ENCODE data around the gene ARHGAP6. TPM values are rescaled to one million over a fixed set of nuclear protein-coding genes. Genes with fewer than 3 reads are reported as not detected.

The ARHGAP6 gene
- total and polyA plus RNA-seq, 2 of the 4 experiments (the other 2 are of a cell fraction) = 1.4 to 1.8 TPM

DNA sequence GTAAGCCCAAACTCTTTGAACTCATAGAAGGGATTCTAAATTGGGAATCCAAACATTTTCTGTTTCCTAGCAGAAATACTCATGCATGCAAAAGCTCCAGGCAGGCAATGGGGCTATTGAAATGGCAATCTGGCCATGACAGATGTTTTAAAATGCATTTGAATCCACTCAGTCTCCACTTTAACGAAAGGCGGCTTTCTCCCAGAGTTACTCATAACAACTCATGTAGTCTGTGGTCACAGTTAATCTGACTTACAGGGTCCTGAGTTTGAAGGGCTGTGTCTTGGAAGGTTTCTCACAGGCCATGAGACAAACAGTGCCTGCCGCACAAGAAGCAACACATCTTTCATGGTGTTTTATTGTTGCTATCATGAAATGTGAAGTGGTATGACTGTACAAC, 186.8 kb downstream of the ARHGAP6 start:
- Histone ChIP-seq H3K9me3 (ENCODE audit: control insufficient read depth, insufficient read depth, low read length) (no peaks in the 10 kb centered on the region), H3K9ac (ENCODE audit: low read depth, low read length) (no peak overlapping the region), H4K20me1 (ENCODE audit: insufficient read depth, low read length) (no peaks in the 10 kb centered on the region), H2BK120ac (ENCODE audit: low read depth, low read length) (no peak overlapping the region), H2BK15ac (ENCODE audit: low read depth, low read length) (no peak overlapping the region), H4K91ac (ENCODE audit: insufficient read depth, low read depth, low read length) (no peak overlapping the region), H4K8ac (ENCODE audit: low read depth in 2 of 2, low read length in 2 of 2) (no peak overlapping the region), H3K18ac (ENCODE audit: low read depth, low read length) (no peak overlapping the region), H3K27me3 (ENCODE audit: control insufficient read depth, insufficient read depth, low read length) (no peaks in the 10 kb centered on the region), H3K4ac (ENCODE audit: low read depth, low read length) (no peak overlapping the region), H2AK5ac (ENCODE audit: low read depth, low read length) (no peak overlapping the region), H2BK20ac (ENCODE audit: low read depth, low read length) (no peak overlapping the region; the same call in 1 of the 2 replicates), H4K5ac (ENCODE audit: low read depth, low read length) (no peak overlapping the region), H3K23ac (ENCODE audit: low read depth, low read length) (no peak overlapping the region), H2AK9ac (replicated peaks; ENCODE audit: low read depth, low read length, poor library complexity) (no peak overlapping the region), H3K36me3 (ENCODE audit: control insufficient read depth, insufficient read depth, low read length) (no peaks in the 10 kb centered on the region), H3K9me1 (ENCODE audit: insufficient read depth, low read length) (no peaks in the 10 kb centered on the region), H3K4me1 (ENCODE audit: control insufficient read depth, insufficient read depth, low read length) (peaks cover 2% of the 10 kb centered on the region; the same call in 1 of the 2 replicates), H3K4me3 (ENCODE audit: insufficient read depth, low read depth, low read length) (no peak overlapping the region), H3K56ac (ENCODE audit: extremely low read depth, insufficient read depth, low read length) (no peak overlapping the region), H2AFZ (replicated peaks; ENCODE audit: low read length, poor library complexity) (no peak overlapping the region), H3K14ac (replicated peaks; ENCODE audit: low read depth, low read length) (no peak overlapping the region), H3K79me1 (ENCODE audit: low read depth in 1 of 2, low read length in 2 of 2) (no peaks in the 10 kb centered on the region), H3K27ac (ENCODE audit: insufficient read depth, low read length) (no peak overlapping the region), H3K4me2 (ENCODE audit: low read depth, low read length) (no peak overlapping the region), H2BK5ac (ENCODE audit: low read depth, low read length, poor library complexity, severe bottlenecking) (no peak overlapping the region)
- TF ChIP-seq, protein P1, sequence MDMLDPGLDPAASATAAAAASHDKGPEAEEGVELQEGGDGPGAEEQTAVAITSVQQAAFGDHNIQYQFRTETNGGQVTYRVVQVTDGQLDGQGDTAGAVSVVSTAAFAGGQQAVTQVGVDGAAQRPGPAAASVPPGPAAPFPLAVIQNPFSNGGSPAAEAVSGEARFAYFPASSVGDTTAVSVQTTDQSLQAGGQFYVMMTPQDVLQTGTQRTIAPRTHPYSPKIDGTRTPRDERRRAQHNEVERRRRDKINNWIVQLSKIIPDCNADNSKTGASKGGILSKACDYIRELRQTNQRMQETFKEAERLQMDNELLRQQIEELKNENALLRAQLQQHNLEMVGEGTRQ (IDR thresholded peaks at IDR 0.05; ENCODE audit: low read depth, low read length) = no peak
- TF ChIP-seq, protein P2, sequence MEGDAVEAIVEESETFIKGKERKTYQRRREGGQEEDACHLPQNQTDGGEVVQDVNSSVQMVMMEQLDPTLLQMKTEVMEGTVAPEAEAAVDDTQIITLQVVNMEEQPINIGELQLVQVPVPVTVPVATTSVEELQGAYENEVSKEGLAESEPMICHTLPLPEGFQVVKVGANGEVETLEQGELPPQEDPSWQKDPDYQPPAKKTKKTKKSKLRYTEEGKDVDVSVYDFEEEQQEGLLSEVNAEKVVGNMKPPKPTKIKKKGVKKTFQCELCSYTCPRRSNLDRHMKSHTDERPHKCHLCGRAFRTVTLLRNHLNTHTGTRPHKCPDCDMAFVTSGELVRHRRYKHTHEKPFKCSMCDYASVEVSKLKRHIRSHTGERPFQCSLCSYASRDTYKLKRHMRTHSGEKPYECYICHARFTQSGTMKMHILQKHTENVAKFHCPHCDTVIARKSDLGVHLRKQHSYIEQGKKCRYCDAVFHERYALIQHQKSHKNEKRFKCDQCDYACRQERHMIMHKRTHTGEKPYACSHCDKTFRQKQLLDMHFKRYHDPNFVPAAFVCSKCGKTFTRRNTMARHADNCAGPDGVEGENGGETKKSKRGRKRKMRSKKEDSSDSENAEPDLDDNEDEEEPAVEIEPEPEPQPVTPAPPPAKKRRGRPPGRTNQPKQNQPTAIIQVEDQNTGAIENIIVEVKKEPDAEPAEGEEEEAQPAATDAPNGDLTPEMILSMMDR (conservative IDR thresholded peaks at IDR 0.05; ENCODE audit: low read depth, low read length) = no peak
- TF ChIP-seq CEBPB (IDR thresholded peaks at IDR 0.05; ENCODE audit: low read depth, low read length) (no peak), RFX5 (IDR thresholded peaks at IDR 0.05; ENCODE audit: low read depth, low read length) (no peak)
- BruUV-seq (replicated peaks) = no TSS peak
- dilution Hi-C loops (cut with HindIII; ENCODE audit: low sequenced_read_pairs, unreplicated experiment) (no loop called here), intact Hi-C loops (cut with micrococcal nuclease) (no loop called here), in situ Hi-C loops (cut with MboI; ENCODE audit: low sequenced_read_pairs) (no loop called here)
- no CpG with 5 or more reads among the region's 3 CpGs for WGBS, 2 experiments (ENCODE audit: extremely low coverage in 2 of 2, insufficient read length in 1 of 2)
- ATAC-seq (ENCODE audit: low read depth) (no peak), DNase-seq (peak; percentile 26)
- ChIA-PET CTCF (no interaction called here), POLR2A (ENCODE audit: unreplicated experiment) (no interaction called here)
